Thyroid gland (tissue), 4 donors: ENCODE data around the gene CERK.

Experiments
- CTCF ChIP-seq, 6 experiments: fragments of 200-600 bp in 3 of 6; fragments of 450-650 bp in 3 of 6; sonication (generic) in 3 of 6; IDR thresholded peaks; one replicate each; pipeline ENCODE4 v1.5.1; 2016 to 2019; ENCODE audit warnings: antibody characterized with exemption in 6 of 6, mild to moderate bottlenecking in 2 of 6, inconsistent platforms in 1 of 6, moderate library complexity in 1 of 6
- POLR2A ChIP-seq, 2 donors: fragments of 450-650 bp; IDR thresholded peaks; one replicate each; pipeline ENCODE4 v1.6.1; 2017; ENCODE audit warnings: antibody characterized with exemption in 2 of 2, mild to moderate bottlenecking in 2 of 2, moderate library complexity in 1 of 2

DNA sequence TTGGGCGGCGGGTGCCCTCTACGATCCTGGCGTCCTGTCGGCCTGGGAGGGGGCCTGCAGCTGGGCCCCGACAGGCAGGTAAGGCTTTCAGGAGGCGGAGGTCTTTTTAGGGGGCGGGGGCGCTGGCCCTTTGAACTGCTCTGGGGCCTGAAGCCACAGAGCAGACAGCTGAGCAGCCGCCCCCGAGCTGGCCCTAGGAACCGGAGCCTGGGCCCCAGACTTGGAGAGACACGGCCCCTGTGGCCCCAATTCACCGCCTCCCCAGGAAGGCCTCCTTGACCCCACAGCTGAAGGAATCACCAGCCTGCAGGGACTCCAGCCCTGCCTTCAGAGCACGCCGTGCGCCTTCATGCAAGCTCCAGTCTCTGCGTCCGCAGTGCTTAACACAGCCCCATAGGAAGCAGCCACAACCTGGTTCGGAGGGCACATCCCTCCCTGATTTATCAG is 618 bp upstream of the CERK start:
- TF ChIP-seq CTCF (IDR thresholded peaks at IDR 0.05) (no peak), POLR2A (IDR thresholded peaks at IDR 0.05) (no peak)
